ENCODE data around the gene SNAP47. TPM values are rescaled to one million over a fixed set of nuclear protein-coding genes. Genes with fewer than 3 reads are reported as not detected.
A peak's percentile ranks its signal among the peaks of the same experiment; 100 is the strongest.

SNAP47 gene
- polyA plus RNA-seq, 1 experiment: 44.8 TPM

- no peak for TF ChIP-seq CTCF (IDR thresholded peaks at IDR 0.05; ENCODE audit: low read depth, low read length)
- Histone ChIP-seq H3K27ac (ENCODE audit: low read depth, low read length) (no peak overlapping the region), H3K27me3 (ENCODE audit: control insufficient read depth, insufficient read depth, low read length) (no peaks in the 10 kb centered on the region), H3K9me3 (ENCODE audit: control insufficient read depth, insufficient read depth, low read length) (no peaks in the 10 kb centered on the region; the same call in 1 of the 2 replicates), H3K4me3 (ENCODE audit: low read depth, low read length) (no peak overlapping the region)
- CTCF ChIA-PET: no interaction called here
- DNase-seq (ENCODE audit: low read depth, low spot score): no peak
- POLR2A ChIA-PET: no interaction called here
Measured at GRCh38 chr1:227748496-227749182, 13.4 kb downstream of the SNAP47 start.

GRCh38 chr1:227749225-227749624, 14.0 kb downstream of the SNAP47 start:
- ChIA-PET POLR2A (no interaction called here), CTCF (no interaction called here)
- H3K9me3 ChIP-seq (ENCODE audit: control insufficient read depth, insufficient read depth, low read length): no peaks in the 10 kb centered on the region; the same call in 1 of the 2 replicates
- no peaks in the 10 kb centered on the region for H3K27me3 ChIP-seq (ENCODE audit: control insufficient read depth, insufficient read depth, low read length)
- no peak overlapping the region for H3K4me3 ChIP-seq (ENCODE audit: low read depth, low read length)
- DNase-seq (ENCODE audit: low read depth, low spot score): no peak
- no peak overlapping the region for H3K27ac ChIP-seq (ENCODE audit: low read depth, low read length)
- TF ChIP-seq CTCF (IDR thresholded peaks at IDR 0.05; ENCODE audit: low read depth, low read length): no peak

- DNase-seq (ENCODE audit: low read depth, low spot score): no peak
- CTCF ChIA-PET: no interaction called here
- H3K27ac ChIP-seq (ENCODE audit: low read depth, low read length): no peak overlapping the region
- H3K4me3 ChIP-seq (ENCODE audit: low read depth, low read length): no peak overlapping the region
- no peaks in the 10 kb centered on the region; the same call in 1 of the 2 replicates for H3K9me3 ChIP-seq (ENCODE audit: control insufficient read depth, insufficient read depth, low read length)
- POLR2A ChIA-PET: interaction anchor here (0.9 kb wide), 1 partner anchor 10 kb away, joined by 3 read pairs; no protein-coding TSS in a partner anchor
- no peaks in the 10 kb centered on the region for H3K27me3 ChIP-seq (ENCODE audit: control insufficient read depth, insufficient read depth, low read length)
- TF ChIP-seq CTCF (IDR thresholded peaks at IDR 0.05; ENCODE audit: low read depth, low read length): no peak
Measured at GRCh38 chr1:227749916-227750710, 14.9 kb downstream of the SNAP47 start.

DNA sequence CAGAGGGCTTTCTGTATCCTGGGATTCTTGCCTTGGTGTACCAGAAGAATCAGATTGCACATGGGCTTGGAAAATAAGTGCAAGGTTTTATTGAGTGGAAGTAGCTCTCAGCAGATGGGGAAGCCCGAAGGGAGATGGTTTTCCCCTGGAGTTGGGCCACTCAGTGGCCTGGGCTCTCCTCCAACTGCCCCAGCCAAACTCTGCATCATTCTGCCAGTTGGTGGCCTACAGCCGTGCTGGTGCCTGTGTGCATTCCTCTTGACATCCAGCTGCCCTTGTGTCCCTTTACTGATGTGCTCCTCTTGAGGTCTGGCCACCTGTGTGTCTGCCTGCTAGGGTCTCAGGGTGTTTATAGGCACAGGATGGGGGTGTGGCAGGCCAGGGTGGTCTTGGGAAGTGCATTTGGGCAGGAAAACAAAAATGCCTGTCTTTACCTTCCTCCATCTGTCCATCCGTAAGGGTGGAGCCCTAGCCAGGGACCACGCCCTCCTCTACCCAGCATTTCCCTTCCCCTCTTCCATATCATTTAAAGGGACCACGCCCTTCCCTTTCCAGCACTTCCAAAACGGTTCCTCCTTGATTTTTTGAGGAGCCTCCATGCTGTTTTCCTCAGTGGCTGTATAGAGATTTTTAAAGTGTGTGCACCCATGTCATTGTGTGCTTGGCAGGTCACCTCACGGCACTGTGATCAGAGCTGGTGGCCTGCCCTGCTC, 18.9 kb downstream of the SNAP47 start:
- Histone ChIP-seq H3K4me3 (ENCODE audit: low read depth, low read length) (no peak overlapping the region), H3K27me3 (ENCODE audit: control insufficient read depth, insufficient read depth, low read length) (no peaks in the 10 kb centered on the region), H3K9me3 (ENCODE audit: control insufficient read depth, insufficient read depth, low read length) (no peaks in the 10 kb centered on the region; the same call in 1 of the 2 replicates), H3K27ac (ENCODE audit: low read depth, low read length) (peak overlapping the region; percentile 21)
- no peak for DNase-seq (ENCODE audit: low read depth, low spot score)
- POLR2A ChIA-PET: no interaction called here
- TF ChIP-seq CTCF (IDR thresholded peaks at IDR 0.05; ENCODE audit: low read depth, low read length): no peak
- CTCF ChIA-PET: no interaction called here
